ENCODE data around the gene GNPTG.

GNPTG gene

DNA sequence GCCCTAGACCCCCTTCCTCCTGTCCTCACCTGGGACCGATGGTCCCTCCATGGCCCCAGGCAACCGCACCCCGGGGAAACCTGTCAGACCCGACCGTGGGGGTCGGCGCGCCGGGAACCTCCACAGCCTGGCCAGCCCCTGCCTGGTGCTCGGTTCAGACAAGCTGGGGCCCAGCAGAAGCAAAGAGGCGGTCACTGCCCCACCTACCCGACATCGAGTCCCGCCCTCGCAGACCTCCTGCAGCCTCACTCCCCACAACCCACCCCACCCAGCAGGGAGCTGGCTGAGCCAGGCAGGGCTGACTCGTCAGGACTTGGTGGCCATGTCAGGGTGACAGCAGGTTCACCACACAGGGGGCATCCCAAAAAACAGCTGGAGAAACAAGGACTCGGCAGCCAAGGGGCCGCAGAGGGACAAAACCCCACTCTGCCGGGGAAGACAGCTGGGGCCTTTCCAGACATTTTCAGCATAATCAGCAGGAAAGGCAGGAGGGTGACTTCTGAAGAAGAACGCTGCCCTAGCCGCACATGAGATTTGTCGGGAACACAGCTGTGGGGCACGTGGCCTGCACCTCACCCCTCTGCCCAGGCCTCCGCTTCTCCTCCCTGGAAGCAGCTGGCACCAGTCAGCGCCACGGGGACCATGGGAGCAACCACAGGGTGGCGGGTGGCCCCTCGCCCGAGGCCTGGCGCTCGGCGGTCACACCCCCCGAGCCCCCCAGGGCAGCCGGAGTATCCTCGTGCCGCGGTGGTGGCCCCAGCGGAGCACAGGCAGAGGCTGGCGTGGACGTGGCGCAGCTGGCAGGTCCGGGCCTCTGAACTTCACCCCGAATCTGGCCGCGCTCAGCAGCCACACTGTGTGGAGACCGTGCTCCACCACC, 22.9 kb downstream of the GNPTG start:
- TF ChIP-seq, protein P1, sequence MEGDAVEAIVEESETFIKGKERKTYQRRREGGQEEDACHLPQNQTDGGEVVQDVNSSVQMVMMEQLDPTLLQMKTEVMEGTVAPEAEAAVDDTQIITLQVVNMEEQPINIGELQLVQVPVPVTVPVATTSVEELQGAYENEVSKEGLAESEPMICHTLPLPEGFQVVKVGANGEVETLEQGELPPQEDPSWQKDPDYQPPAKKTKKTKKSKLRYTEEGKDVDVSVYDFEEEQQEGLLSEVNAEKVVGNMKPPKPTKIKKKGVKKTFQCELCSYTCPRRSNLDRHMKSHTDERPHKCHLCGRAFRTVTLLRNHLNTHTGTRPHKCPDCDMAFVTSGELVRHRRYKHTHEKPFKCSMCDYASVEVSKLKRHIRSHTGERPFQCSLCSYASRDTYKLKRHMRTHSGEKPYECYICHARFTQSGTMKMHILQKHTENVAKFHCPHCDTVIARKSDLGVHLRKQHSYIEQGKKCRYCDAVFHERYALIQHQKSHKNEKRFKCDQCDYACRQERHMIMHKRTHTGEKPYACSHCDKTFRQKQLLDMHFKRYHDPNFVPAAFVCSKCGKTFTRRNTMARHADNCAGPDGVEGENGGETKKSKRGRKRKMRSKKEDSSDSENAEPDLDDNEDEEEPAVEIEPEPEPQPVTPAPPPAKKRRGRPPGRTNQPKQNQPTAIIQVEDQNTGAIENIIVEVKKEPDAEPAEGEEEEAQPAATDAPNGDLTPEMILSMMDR (IDR thresholded peaks at IDR 0.05; ENCODE audit: insufficient read depth, low read depth, low read length, missing control alignments): no peak
- no peak overlapping the region for H3K4me3 ChIP-seq (ENCODE audit: low read length)
- no peak for DNase-seq (ENCODE audit: low read depth)

DNA sequence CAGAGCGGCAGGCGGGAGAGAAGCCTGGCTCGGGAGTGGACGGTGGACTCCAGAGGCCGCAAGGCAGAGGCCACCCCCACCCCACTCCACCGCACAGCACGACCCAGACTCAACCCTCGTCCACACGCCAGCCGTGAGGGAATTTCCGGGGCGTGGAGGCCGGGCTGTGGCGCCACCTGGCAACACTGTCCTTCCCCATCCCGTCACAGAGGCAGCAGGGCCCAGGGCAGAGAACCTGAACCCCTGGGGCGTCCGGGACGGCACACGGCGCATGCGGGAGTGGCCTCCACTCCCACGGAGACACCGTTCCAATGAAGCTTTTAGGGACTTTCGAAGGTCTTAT, 23.5 kb downstream of the GNPTG start:
- no peak for DNase-seq (ENCODE audit: low read depth)
- TF ChIP-seq, protein P1 (IDR thresholded peaks at IDR 0.05; ENCODE audit: insufficient read depth, low read depth, low read length, missing control alignments): no peak

DNA sequence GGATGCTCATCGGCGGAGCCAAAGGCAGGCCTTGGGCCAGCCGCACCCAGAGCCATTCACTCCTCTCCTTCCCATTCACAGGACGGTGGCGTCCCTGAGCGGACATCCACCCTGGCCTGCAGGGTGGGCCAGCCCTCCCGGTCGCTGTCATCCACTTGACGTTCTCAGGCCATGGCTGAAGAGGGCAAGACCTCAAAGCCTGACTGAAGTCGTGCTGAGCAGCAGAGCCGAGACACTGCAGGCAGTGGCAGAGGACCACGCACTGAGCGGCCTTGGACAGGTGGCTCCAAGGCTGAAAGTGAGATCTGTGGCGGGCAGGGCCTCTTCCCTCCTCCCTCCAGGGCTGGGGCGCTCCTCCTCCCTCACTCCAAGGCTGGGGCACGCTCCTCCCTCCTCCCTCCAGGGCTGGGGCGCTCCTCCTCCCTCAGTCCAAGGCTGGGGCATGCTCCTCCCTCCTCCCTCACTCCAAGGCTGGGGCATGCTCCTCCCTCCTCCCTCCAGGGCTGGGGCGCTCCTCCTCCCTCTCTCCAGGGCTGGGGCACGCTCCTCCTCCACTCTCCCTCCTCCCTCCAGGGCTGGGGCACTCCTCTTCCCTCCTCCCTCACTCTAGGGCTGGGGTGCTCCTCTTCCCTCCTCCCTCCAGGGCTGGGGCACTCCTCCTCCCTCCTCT, 24.1 kb downstream of the GNPTG start:
- no peak overlapping the region for H3K4me3 ChIP-seq (ENCODE audit: low read length)
- TF ChIP-seq, protein P1 (IDR thresholded peaks at IDR 0.05; ENCODE audit: insufficient read depth, low read depth, low read length, missing control alignments): no peak

More for the DNA sequence above, 23.5 kb downstream of the GNPTG start:
- no peak overlapping the region for H3K4me3 ChIP-seq (ENCODE audit: low read length)

DNA sequence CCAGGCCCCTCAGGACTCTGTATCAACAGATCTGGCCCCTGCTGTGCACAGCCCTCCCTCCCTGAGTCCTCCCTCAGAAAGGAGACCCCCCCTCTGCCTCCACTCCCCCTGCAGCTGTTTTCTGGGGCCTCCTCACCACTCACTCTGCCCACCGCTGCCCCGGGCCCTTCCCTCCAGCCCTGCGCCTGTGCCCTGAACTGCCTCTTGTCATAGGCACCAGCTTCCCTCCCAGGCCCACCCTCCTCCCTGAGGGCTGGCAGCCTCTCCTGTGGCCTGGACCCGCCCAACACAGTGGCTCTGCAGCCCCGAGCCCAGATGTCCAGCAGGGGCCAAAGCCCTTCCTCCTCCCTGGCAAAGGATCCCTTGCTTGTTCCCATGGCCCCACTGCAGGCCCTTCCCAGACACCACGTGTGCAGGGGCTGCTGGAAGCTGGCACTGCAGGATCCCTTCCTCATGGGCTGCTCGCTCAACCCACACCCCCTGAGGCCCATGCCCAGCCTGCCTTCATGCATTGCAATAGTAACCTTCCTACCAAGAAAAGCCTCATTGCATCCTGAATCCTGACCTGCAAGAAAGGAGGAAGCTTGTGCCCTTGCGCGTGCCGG, 25.8 kb downstream of the GNPTG start:
- TF ChIP-seq, protein P1 (IDR thresholded peaks at IDR 0.05; ENCODE audit: insufficient read depth, low read depth, low read length, missing control alignments): no peak
- no peak for DNase-seq (ENCODE audit: low read depth)
- H3K4me3 ChIP-seq (ENCODE audit: low read length): no peak overlapping the region

More for the DNA sequence above, 24.1 kb downstream of the GNPTG start:
- DNase-seq (ENCODE audit: low read depth): no peak

DNA sequence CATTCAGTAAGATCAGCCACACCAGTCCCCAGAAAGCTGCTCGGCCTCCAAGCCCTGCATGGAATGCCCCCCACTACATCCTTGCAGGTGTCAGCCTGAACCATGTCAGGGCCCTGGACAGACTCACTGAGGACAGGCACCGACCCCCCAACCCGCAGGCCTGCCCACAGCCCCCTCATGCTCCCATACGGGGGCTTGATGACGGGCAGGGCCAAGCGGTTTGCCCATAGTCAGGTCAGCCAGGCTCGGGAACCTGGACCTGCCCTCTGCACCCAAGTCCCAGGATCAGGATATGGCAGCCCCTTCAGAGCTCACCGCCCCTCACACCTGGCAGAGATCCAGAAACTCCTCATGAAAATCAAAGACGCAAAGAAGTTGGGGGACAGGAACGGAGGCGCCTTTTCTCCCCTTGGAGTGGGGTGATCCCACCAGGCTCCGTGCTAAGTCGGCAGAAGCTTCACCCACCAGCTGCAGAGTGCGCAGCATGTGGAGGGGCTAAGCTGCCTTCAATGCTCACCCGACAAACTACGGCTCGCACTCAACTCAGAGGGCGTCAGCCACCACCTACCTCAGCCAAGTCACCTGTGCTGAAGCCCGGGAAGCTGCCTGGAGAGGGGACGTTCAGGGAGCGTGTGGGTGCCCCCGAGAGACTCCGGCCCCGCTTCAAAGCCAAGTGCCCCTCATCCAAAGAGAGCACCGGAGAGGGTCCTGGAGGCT, 26.5 kb downstream of the GNPTG start:
- TF ChIP-seq, protein P1 (IDR thresholded peaks at IDR 0.05; ENCODE audit: insufficient read depth, low read depth, low read length, missing control alignments): no peak
- H3K4me3 ChIP-seq (ENCODE audit: low read length): peak overlapping the region; percentile 41
- DNase-seq (ENCODE audit: low read depth): no peak

DNA sequence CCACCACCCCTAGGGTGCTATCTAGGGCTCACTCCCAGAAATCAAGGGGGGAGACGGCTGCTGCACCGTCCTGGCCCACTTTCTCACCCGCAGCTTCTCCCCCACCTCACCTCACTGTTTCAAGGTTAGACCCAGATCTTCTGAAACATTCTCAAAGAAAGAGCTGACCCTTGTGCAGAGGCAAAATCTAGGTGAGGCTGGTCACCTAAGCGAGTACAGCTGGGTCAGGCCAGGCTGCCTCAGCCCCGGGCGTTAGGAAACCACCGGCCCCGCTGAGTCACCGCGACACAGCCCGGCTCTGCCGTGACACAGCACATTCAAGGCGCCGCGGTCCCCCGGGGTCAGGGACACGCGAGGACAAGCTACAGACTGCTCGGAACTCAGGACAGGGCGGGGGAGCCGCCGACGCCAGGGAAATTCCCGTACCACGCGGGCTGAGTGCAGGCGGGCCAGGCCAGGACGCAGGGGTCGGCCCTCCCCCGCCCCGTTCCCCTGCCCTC, 27.1 kb downstream of the GNPTG start:
- peak; percentile 86 for DNase-seq (ENCODE audit: low read depth)
- TF ChIP-seq, protein P1 (IDR thresholded peaks at IDR 0.05; ENCODE audit: insufficient read depth, low read depth, low read length, missing control alignments): no peak

More for the DNA sequence above, 27.1 kb downstream of the GNPTG start:
- H3K4me3 ChIP-seq (ENCODE audit: low read length): peak overlapping the region; percentile 41

Measured in epithelial cell of esophagus (primary cell).